PC-9 (cell line): ENCODE results near the gene ARL2BP. TPM values are rescaled to one million over a fixed set of nuclear protein-coding genes. Genes with fewer than 3 reads are reported as not detected.
"Not testable (repeated sequence)": the region's sequence is repeated elsewhere in the genome, so short reads cannot be mapped to it uniquely, and the experiment has no call there.

Experiments used
- BruUV-seq: library from RNA; stranded (reverse); fragments of 400-500 nt; replicated peaks from 2 replicates; lab custom pipeline; 2021; lab: Mats Ljungman, UMichigan
- CTCF ChIA-PET: fragments of 300-600 bp; sonication (Branson Sonifier 250); formaldehyde crosslinking; loops from one replicate; lab custom pipeline; 2022; ENCODE audit warnings: antibody characterized with exemption; lab: Charles Lee
- POLR2A ChIA-PET: fragments of 300-600 bp; sonication (Branson Sonifier 250); formaldehyde crosslinking; loops from one replicate; lab custom pipeline; 2022; ENCODE audit warnings: antibody characterized with exemption; ENCODE audit not compliant: unreplicated experiment; lab: Charles Lee
- DNase-seq, 2 experiments: peaks; one replicate each; pipeline versions ENCODE4 v3.0.0 to v3.0.0-alpha.2; 2015 to 2022; ENCODE audit warnings: mixed read lengths in 1 of 2
- H2AFZ ChIP-seq: fragments of 200-600 bp; sonication (generic); 2 replicates; pipeline ENCODE4 v1.8.1; 2017; ENCODE audit warnings: antibody characterized with exemption
- H3F3A ChIP-seq: fragments of 200-600 bp; sonication (generic); 2 replicates; pipeline ENCODE4 v1.8.1; 2017; ENCODE audit warnings: antibody characterized with exemption, mild to moderate bottlenecking, low read depth; ENCODE audit not compliant: insufficient read depth
- H3K27ac ChIP-seq: fragments of 200-600 bp; sonication (generic); 2 replicates; pipeline ENCODE4 v1.6.1; 2016; ENCODE audit warnings: mixed run types
- H3K27me3 ChIP-seq: fragments of 200-600 bp; sonication (generic); 2 replicates; pipeline ENCODE4 v1.6.1; 2016; ENCODE audit warnings: low read depth, mixed run types; ENCODE audit not compliant: insufficient read depth
- H3K36me3 ChIP-seq: fragments of 200-600 bp; sonication (generic); 2 replicates; pipeline ENCODE4 v1.6.1; 2016; ENCODE audit warnings: low read depth, mixed run types
- H3K4me1 ChIP-seq: fragments of 200-600 bp; sonication (generic); replicated peaks from 2 replicates; pipeline ENCODE4 v1.6.1; 2016; ENCODE audit warnings: mixed run types; ENCODE audit not compliant: insufficient read depth
- H3K4me2 ChIP-seq: fragments of 200-600 bp; sonication (generic); 2 replicates; pipeline ENCODE4 v1.6.1; 2017; ENCODE audit warnings: mixed run types
- H3K4me3 ChIP-seq: fragments of 200-600 bp; sonication (generic); 2 replicates; pipeline ENCODE4 v1.6.1; 2016; ENCODE audit warnings: mixed run types
- H3K79me2 ChIP-seq: fragments of 200-600 bp; sonication (generic); 2 replicates; pipeline ENCODE4 v1.6.1; 2017; ENCODE audit warnings: low read depth, mixed run types
- H3K9me2 ChIP-seq: fragments of 200-600 bp; sonication (generic); 2 replicates; pipeline ENCODE4 v1.8.1; 2017; ENCODE audit warnings: mild to moderate bottlenecking; ENCODE audit not compliant: insufficient read depth
- H3K9me3 ChIP-seq: fragments of 200-600 bp; sonication (generic); 2 replicates; pipeline ENCODE4 v1.8.1; 2016; ENCODE audit warnings: low read depth; ENCODE audit not compliant: insufficient read depth
- H4K20me1 ChIP-seq: fragments of 200-600 bp; sonication (generic); 2 replicates; pipeline ENCODE4 v1.8.1; 2017; ENCODE audit not compliant: insufficient read depth
- CTCF ChIP-seq: fragments of 200-600 bp; sonication (generic); conservative IDR thresholded peaks from 2 replicates; pipeline ENCODE4 v1.6.1; 2017; ENCODE audit warnings: mixed run types, antibody characterized with exemption, mild to moderate bottlenecking, moderate library complexity
- EZH2 ChIP-seq: fragments of 200-600 bp; sonication (generic); IDR thresholded peaks from 2 replicates; pipeline ENCODE4 v1.8.0; 2017; ENCODE audit warnings: antibody characterized with exemption, low read depth
- intact Hi-C: fragments of 100-400 bp; cut with micrococcal nuclease; formaldehyde crosslinking; loops from one replicate; pipeline ENCODE4 v1.10.0; 2022; ENCODE audit not compliant: unreplicated experiment
- total RNA-seq: library from RNA; stranded (reverse); gene quantifications from 2 replicates; pipeline ENCODE4 v1.2.3, GENCODE V29; 2021

The ARL2BP gene
- total RNA-seq, 1 experiment from 2014 or later = 23.6 TPM

GRCh38 chr16:57271867-57272495 is 26.9 kb downstream of the ARL2BP start:
- Histone ChIP-seq H3K27me3 (no peaks in the 10 kb centered on the region), H3K4me2 (no peak overlapping the region), H2AFZ (no peak overlapping the region), H4K20me1 (no peaks in the 10 kb centered on the region), H3F3A (peaks cover 17% of the 10 kb centered on the region; the same call in 1 of the 2 replicates), H3K27ac (no peak overlapping the region), H3K9me2 (no peaks in the 10 kb centered on the region), H3K9me3 (no peaks in the 10 kb centered on the region), H3K4me3 (no peak overlapping the region), H3K79me2 (no peaks in the 10 kb centered on the region), H3K4me1 (peaks cover 13% of the 10 kb centered on the region), H3K36me3 (no peaks in the 10 kb centered on the region)
- no peak for DNase-seq
- ChIA-PET POLR2A (no interaction called here), CTCF (no interaction called here)
- intact Hi-C loops = no loop called here
- BruUV-seq = no TSS peak
- TF ChIP-seq EZH2 (no peak), CTCF (no peak)

- Histone ChIP-seq H3K9me2 (no peaks in the 10 kb centered on the region), H3K36me3 (no peaks in the 10 kb centered on the region), H3K79me2 (no peaks in the 10 kb centered on the region), H3K4me2 (no peak overlapping the region), H3K27me3 (no peaks in the 10 kb centered on the region), H3K4me1 (peaks cover 21% of the 10 kb centered on the region), H3F3A (peaks cover 24% of the 10 kb centered on the region), H3K27ac (no peak overlapping the region), H3K4me3 (no peak overlapping the region), H2AFZ (no peak overlapping the region), H3K9me3 (no peaks in the 10 kb centered on the region), H4K20me1 (no peaks in the 10 kb centered on the region)
- ChIA-PET POLR2A (no interaction called here), CTCF (no interaction called here)
- BruUV-seq = no TSS peak
- intact Hi-C loops = no loop called here
- TF ChIP-seq EZH2 (no peak), CTCF (no peak)
- DNase-seq = no peak
Measured at GRCh38 chr16:57273359-57273758, 28.3 kb downstream of the ARL2BP start.

GRCh38 chr16:57273826-57274225 is 28.8 kb downstream of the ARL2BP start:
- CTCF ChIA-PET = no interaction called here
- Histone ChIP-seq H3K79me2 (no peaks in the 10 kb centered on the region), H4K20me1 (no peaks in the 10 kb centered on the region), H3K36me3 (no peaks in the 10 kb centered on the region), H3K27me3 (no peaks in the 10 kb centered on the region), H2AFZ (no peak overlapping the region), H3K9me2 (no peaks in the 10 kb centered on the region), H3K4me1 (peaks cover 26% of the 10 kb centered on the region), H3F3A (peaks cover 28% of the 10 kb centered on the region), H3K4me3 (no peak overlapping the region), H3K9me3 (no peaks in the 10 kb centered on the region), H3K27ac (no peak overlapping the region), H3K4me2 (no peak overlapping the region)
- no peak for DNase-seq
- intact Hi-C loops = no loop called here
- BruUV-seq = no TSS peak
- POLR2A ChIA-PET = no interaction called here
- TF ChIP-seq CTCF (no peak), EZH2 (no peak)

- H3K9me2 ChIP-seq, POLR2A ChIA-PET, BruUV-seq, H3K79me2 ChIP-seq, H3K4me3 ChIP-seq, H3K27ac ChIP-seq, H3K27me3 ChIP-seq, H2AFZ ChIP-seq, H3K9me3 ChIP-seq, H3K36me3 ChIP-seq, DNase-seq, H3K4me2 ChIP-seq, H4K20me1 ChIP-seq: not testable (repeated sequence)
- CTCF ChIA-PET = interaction anchor here (0.6 to 0.7 kb wide), 2 partner anchors 70 to 105 kb away, joined by 3 to 10 read pairs; no protein-coding TSS in a partner anchor
- peaks cover 49% of the 10 kb centered on the region for H3F3A ChIP-seq
- intact Hi-C loops = loop anchor here (2.0 kb wide), 1 partner anchor 25 kb away; no protein-coding TSS in a partner anchor
- peaks cover 47% of the 10 kb centered on the region for H3K4me1 ChIP-seq
Measured at GRCh38 chr16:57275946-57276345, 30.9 kb downstream of the ARL2BP start.
